Esophagus (tissue), 2 donors: ENCODE results near the gene PGC. TPM values are rescaled to one million over a fixed set of nuclear protein-coding genes. Genes with fewer than 3 reads are reported as not detected.

Experiments used
- H3K27ac ChIP-seq, 2 donors: one replicate each; pipeline ENCODE4 v1.5.1; 2013; ENCODE audit warnings: low read depth in 2 of 2, mild to moderate bottlenecking in 2 of 2, inconsistent platforms in 1 of 2, low read length in 1 of 2, moderate library complexity in 1 of 2
- H3K27me3 ChIP-seq, 2 donors: one replicate each; pipeline ENCODE4 v1.6.1; 2013; ENCODE audit warnings: low read length in 2 of 2, control low read depth in 1 of 2, mild to moderate bottlenecking in 1 of 2; ENCODE audit not compliant: insufficient read depth in 2 of 2, control insufficient read depth in 1 of 2
- H3K36me3 ChIP-seq, 2 donors: one replicate each; pipeline ENCODE4 v1.6.1; 2013; ENCODE audit warnings: low read length in 1 of 2; ENCODE audit not compliant: control insufficient read depth in 2 of 2, insufficient read depth in 2 of 2
- H3K4me1 ChIP-seq, 2 donors: one replicate each; pipeline ENCODE4 v1.6.1; 2013; ENCODE audit warnings: low read length in 1 of 2; ENCODE audit not compliant: control insufficient read depth in 2 of 2, insufficient read depth in 2 of 2
- H3K4me3 ChIP-seq, 2 donors: one replicate each; pipeline ENCODE4 v1.5.1; 2013; ENCODE audit warnings: low read length in 2 of 2, mild to moderate bottlenecking in 2 of 2, low read depth in 1 of 2, moderate library complexity in 1 of 2
- H3K9me3 ChIP-seq, 2 donors: one replicate each; pipeline ENCODE4 v1.6.1; 2013; ENCODE audit warnings: mild to moderate bottlenecking in 2 of 2, low read depth in 1 of 2, low read length in 1 of 2, moderate library complexity in 1 of 2; ENCODE audit not compliant: control insufficient read depth in 2 of 2, insufficient read depth in 1 of 2
- WGBS, 2 donors: extraction: QIAGEN DNeasy Blood & Tissue Kit; methylation state at CpG; one replicate each; pipeline ENCODE4 v1.1.7; 2013; 5-methylcytosine and 5-hydroxymethylcytosine counted together
- polyA plus RNA-seq, 2 donors: library from polyadenylated mRNA; stranded (reverse); fragments of 200-250 nt; gene quantifications; one replicate each; pipeline ENCODE4 v1.2.3, GENCODE V29; 2013
- donor health status: healthy with polysubstance abuse.
- donor health status: Bipolar disorder and iron deficiency.

The PGC gene
- polyA plus RNA-seq, 2 donors: 1.6 to 13.4 TPM

GRCh38 chr6:41693281-41694240, 53.6 kb downstream of the PGC start:
- Histone ChIP-seq H3K27ac (no peak overlapping the region), H3K4me1 (peaks cover 2 to 22% of the 10 kb centered on the region in 2 donors), H3K27me3 (no peaks in the 10 kb centered on the region), H3K4me3 (no peak overlapping the region), H3K36me3 (peaks cover 0 to 10% of the 10 kb centered on the region in 2 donors), H3K9me3 (no peaks in the 10 kb centered on the region)
- 63 to 71% methylated on average over 10 of the region's 10 CpGs for WGBS, 2 donors

GRCh38 chr6:41692730-41693129, 54.5 kb downstream of the PGC start:
- H3K27ac ChIP-seq: no peak overlapping the region
- WGBS, 2 donors: 79 to 81% methylated on average over 2 of the region's 2 CpGs
- peaks cover 2 to 26% of the 10 kb centered on the region in 2 donors for H3K4me1 ChIP-seq
- H3K36me3 ChIP-seq: peaks cover 0 to 10% of the 10 kb centered on the region in 2 donors
- H3K27me3 ChIP-seq: no peaks in the 10 kb centered on the region
- no peaks in the 10 kb centered on the region for H3K9me3 ChIP-seq
- H3K4me3 ChIP-seq: no peak overlapping the region

GRCh38 chr6:41692080-41692675, 55.0 kb downstream of the PGC start:
- no peaks in the 10 kb centered on the region for H3K9me3 ChIP-seq
- H3K4me3 ChIP-seq: no peak overlapping the region
- H3K36me3 ChIP-seq: peaks cover 0 to 10% of the 10 kb centered on the region in 2 donors
- H3K27ac ChIP-seq: no peak overlapping the region
- H3K4me1 ChIP-seq: peaks cover 2 to 28% of the 10 kb centered on the region in 2 donors
- no peaks in the 10 kb centered on the region for H3K27me3 ChIP-seq

- H3K36me3 ChIP-seq: peaks cover 0 to 10% of the 10 kb centered on the region in 2 donors
- no peaks in the 10 kb centered on the region for H3K27me3 ChIP-seq
- WGBS, 2 donors: 85 to 87% methylated on average over 8 of the region's 8 CpGs
- H3K4me3 ChIP-seq: no peak overlapping the region
- H3K9me3 ChIP-seq: no peaks in the 10 kb centered on the region
- H3K4me1 ChIP-seq: peaks cover 2 to 28% of the 10 kb centered on the region in 2 donors
- H3K27ac ChIP-seq: no peak overlapping the region
These were observed 55.6 kb downstream of the PGC start for GRCh38 chr6:41691426-41692079.

GRCh38 chr6:41690541-41691330, 56.5 kb downstream of the PGC start:
- no peak overlapping the region for H3K4me3 ChIP-seq
- H3K4me1 ChIP-seq: peaks cover 2 to 28% of the 10 kb centered on the region in 2 donors
- 94 to 95% methylated on average over 24 to 25 of the region's 25 CpGs for WGBS, 2 donors
- no peak overlapping the region for H3K27ac ChIP-seq
- H3K36me3 ChIP-seq: peaks cover 3 to 14% of the 10 kb centered on the region in 2 donors
- H3K27me3 ChIP-seq: no peaks in the 10 kb centered on the region
- no peaks in the 10 kb centered on the region for H3K9me3 ChIP-seq

GRCh38 chr6:41689171-41690008, 57.8 kb downstream of the PGC start:
- Histone ChIP-seq H3K27ac (no peak overlapping the region), H3K4me1 (peaks cover 2 to 21% of the 10 kb centered on the region in 2 donors), H3K36me3 (peaks cover 5 to 22% of the 10 kb centered on the region in 2 donors), H3K4me3 (no peak overlapping the region), H3K27me3 (no peaks in the 10 kb centered on the region), H3K9me3 (no peaks in the 10 kb centered on the region)
- WGBS, 2 donors: 48 to 59% methylated on average over 9 of the region's 9 CpGs

- Histone ChIP-seq H3K4me1 (peaks cover 2 to 18% of the 10 kb centered on the region in 2 donors), H3K27me3 (no peaks in the 10 kb centered on the region), H3K27ac (peak overlapping the region in 1 of 2 donors; percentile 5), H3K36me3 (peaks cover 5 to 22% of the 10 kb centered on the region in 2 donors), H3K9me3 (no peaks in the 10 kb centered on the region), H3K4me3 (no peak overlapping the region)
- 66 to 74% methylated on average over 5 of the region's 5 CpGs for WGBS, 2 donors
These were observed 58.8 kb downstream of the PGC start for GRCh38 chr6:41688256-41688965.

GRCh38 chr6:41687501-41688175, 59.6 kb downstream of the PGC start:
- WGBS, 2 donors: 54 to 63% methylated on average over 9 of the region's 9 CpGs
- H3K4me1 ChIP-seq: peaks cover 2 to 20% of the 10 kb centered on the region in 2 donors
- H3K27ac ChIP-seq: peak overlapping the region in 1 of 2 donors; percentile 36
- peaks cover 5 to 22% of the 10 kb centered on the region in 2 donors for H3K36me3 ChIP-seq
- no peaks in the 10 kb centered on the region for H3K9me3 ChIP-seq
- H3K27me3 ChIP-seq: no peaks in the 10 kb centered on the region
- H3K4me3 ChIP-seq: no peak overlapping the region
